ENCODE results near the gene PXMP2. TPM values are rescaled to one million over a fixed set of nuclear protein-coding genes. Genes with fewer than 3 reads are reported as not detected.
"Not testable (repeated sequence)": the region's sequence is repeated elsewhere in the genome, so short reads cannot be mapped to it uniquely, and the experiment has no call there.

The PXMP2 gene
- total RNA-seq, 1 donor from 2014 or later: 15.0 TPM

DNA sequence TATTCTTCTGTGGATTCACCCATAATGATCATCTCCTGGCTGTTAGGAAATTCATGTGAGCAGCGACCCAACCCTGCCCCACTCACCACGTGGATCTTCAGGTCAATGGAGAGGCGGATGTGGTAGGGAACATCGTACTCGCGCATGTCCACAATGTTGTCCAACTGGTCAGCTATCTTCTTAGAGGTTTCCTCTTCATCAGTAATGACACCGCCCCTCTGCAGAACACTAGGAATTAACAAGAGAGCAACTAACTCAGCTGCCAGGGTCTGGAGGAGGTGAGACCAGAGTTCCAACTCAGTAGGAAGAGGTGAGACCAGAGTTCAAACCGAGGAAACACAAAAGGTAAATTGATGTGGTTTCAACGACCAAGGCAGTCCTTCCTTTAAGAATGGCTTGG lies 9.9 kb upstream of the PXMP2 start:
- H3K27ac ChIP-seq: no peak overlapping the region
- H3K27me3 ChIP-seq: no peaks in the 10 kb centered on the region
- no peak for TF ChIP-seq POLR2A (IDR thresholded peaks at IDR 0.05)
- TF ChIP-seq POLR2AphosphoS5 (IDR thresholded peaks at IDR 0.05; ENCODE audit: insufficient read depth in 1 of 2, low read depth in 1 of 2): no peak
- DNase-seq (ENCODE audit: extremely low spot score in 2 of 2): no peak
- H3K9me3 ChIP-seq: no peaks in the 10 kb centered on the region
- no peak overlapping the region for H3K4me3 ChIP-seq
- H3K36me3 ChIP-seq: peaks cover 0 to 48% of the 10 kb centered on the region in 2 donors
- intact Hi-C loops (cut with DNase I): no loop called here
- no peaks in the 10 kb centered on the region for H3K4me1 ChIP-seq

DNA sequence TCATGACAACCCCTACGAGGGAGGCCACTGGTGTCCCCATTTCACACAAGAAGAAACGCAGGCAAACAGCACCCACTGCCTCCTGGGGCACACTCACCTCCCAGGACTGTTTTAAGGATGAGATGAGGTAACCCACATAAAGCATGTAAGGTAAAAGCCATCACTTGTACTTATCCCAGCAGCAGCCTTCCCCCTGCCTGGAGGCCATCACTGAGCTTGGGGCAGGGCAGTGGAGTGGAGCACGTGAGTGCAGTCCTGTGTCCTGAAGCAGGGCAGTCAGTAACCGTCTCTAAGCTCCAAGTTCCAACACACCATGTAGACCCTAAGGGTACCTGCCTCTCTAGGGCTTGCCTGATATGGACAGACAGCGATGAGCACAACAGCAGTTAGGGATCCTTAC lies 2.0 kb upstream of the PXMP2 start:
- no peaks in the 10 kb centered on the region for H3K36me3 ChIP-seq
- no peak overlapping the region for H3K4me3 ChIP-seq
- H3K27me3 ChIP-seq: no peaks in the 10 kb centered on the region
- intact Hi-C loops (cut with DNase I): no loop called here
- DNase-seq (ENCODE audit: extremely low spot score in 2 of 2): no peak
- H3K4me1 ChIP-seq: peaks cover 23% of the 10 kb centered on the region
- no peak for TF ChIP-seq POLR2A (IDR thresholded peaks at IDR 0.05)
- TF ChIP-seq, protein P1, sequence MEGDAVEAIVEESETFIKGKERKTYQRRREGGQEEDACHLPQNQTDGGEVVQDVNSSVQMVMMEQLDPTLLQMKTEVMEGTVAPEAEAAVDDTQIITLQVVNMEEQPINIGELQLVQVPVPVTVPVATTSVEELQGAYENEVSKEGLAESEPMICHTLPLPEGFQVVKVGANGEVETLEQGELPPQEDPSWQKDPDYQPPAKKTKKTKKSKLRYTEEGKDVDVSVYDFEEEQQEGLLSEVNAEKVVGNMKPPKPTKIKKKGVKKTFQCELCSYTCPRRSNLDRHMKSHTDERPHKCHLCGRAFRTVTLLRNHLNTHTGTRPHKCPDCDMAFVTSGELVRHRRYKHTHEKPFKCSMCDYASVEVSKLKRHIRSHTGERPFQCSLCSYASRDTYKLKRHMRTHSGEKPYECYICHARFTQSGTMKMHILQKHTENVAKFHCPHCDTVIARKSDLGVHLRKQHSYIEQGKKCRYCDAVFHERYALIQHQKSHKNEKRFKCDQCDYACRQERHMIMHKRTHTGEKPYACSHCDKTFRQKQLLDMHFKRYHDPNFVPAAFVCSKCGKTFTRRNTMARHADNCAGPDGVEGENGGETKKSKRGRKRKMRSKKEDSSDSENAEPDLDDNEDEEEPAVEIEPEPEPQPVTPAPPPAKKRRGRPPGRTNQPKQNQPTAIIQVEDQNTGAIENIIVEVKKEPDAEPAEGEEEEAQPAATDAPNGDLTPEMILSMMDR (IDR thresholded peaks at IDR 0.05): no peak
- TF ChIP-seq POLR2AphosphoS5 (IDR thresholded peaks at IDR 0.05; ENCODE audit: insufficient read depth in 1 of 2, low read depth in 1 of 2): no peak
- H3K9me3 ChIP-seq: no peaks in the 10 kb centered on the region
- H3K27ac ChIP-seq: no peak overlapping the region

DNA sequence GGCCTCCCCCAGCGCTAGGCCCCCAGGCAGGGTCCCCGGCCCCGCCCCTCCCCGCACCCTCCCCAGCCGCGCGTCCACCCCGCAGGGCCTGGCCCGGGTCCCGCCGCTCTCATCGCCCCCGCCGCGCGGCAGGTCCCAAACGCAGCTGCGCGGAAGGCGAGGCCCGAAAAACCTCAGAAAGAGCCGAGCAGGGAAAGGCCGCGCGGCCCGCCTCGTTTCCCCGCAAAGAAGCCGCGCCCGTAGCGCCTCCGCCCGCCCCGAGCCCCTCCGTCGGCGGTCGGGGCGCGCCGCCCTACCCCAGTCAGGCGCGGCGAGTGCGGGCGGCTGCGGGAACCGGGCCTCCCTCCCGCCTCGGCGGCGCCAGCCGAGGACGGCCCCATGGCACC lies 569 bp upstream of the PXMP2 start:
- intact Hi-C loops (cut with DNase I): no loop called here

DNA sequence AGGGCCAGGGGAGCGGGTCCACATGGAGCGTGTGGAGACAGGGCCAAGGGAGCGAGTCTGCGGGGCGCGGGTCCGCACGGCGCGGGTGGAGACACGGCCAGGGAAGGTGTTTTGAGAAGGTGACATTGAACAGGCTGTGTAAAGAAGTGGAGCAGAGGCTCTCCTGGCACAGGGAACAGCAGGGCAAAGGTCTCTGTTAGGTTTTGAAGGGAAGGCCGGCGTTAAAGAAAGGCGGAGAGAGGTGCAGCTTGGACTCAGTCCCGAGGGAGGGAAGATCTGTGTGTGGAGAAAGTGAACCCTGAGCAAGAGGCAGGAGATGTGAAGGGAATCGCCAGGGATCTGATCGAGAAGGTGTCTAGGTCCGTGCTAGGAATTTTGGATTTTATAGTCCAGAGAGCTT lies 1.8 kb downstream of the PXMP2 start:
- no peak overlapping the region for H3K4me3 ChIP-seq
- intact Hi-C loops (cut with DNase I): no loop called here

More for the DNA sequence above, 569 bp upstream of the PXMP2 start:
- H3K4me3 ChIP-seq: peak overlapping the region; percentile 70 to 92
- no peaks in the 10 kb centered on the region for H3K9me3 ChIP-seq
- no peaks in the 10 kb centered on the region for H3K36me3 ChIP-seq
- H3K27me3 ChIP-seq: no peaks in the 10 kb centered on the region
- peak overlapping the region; percentile 66 for H3K27ac ChIP-seq
- TF ChIP-seq POLR2A (IDR thresholded peaks at IDR 0.05) (no peak), POLR2AphosphoS5 (IDR thresholded peaks at IDR 0.05; ENCODE audit: insufficient read depth in 1 of 2, low read depth in 1 of 2) (no peak)
- TF ChIP-seq, protein P1 (IDR thresholded peaks at IDR 0.05): no peak
- H3K4me1 ChIP-seq: peaks cover 23% of the 10 kb centered on the region
- DNase-seq (ENCODE audit: extremely low spot score in 2 of 2): no peak

DNA sequence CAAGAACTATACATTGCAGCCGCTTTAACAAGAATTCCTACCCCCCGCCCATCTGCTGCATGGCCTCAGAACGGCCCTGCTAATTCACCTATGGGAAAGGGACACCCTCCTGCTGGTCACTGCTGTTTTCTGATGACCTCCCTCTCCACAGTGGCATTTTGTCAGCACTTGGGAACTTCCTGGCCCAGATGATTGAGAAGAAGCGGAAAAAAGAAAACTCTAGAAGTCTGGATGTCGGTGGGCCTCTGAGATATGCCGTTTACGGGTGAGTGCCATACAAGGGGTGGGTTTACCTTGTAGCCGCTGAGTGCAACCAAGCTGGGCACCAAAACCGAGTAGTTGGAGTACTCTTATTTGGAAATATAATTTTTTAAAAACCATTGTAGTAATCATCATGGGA lies 2.7 kb downstream of the PXMP2 start:
- Histone ChIP-seq H3K9me3 (no peaks in the 10 kb centered on the region), H3K27me3 (no peaks in the 10 kb centered on the region), H3K36me3 (no peaks in the 10 kb centered on the region), H3K4me3 (no peak overlapping the region), H3K4me1 (peaks cover 22% of the 10 kb centered on the region), H3K27ac (no peak overlapping the region)
- intact Hi-C loops (cut with DNase I): no loop called here
- TF ChIP-seq POLR2A (IDR thresholded peaks at IDR 0.05) (no peak), POLR2AphosphoS5 (IDR thresholded peaks at IDR 0.05; ENCODE audit: insufficient read depth in 1 of 2, low read depth in 1 of 2) (no peak)
- TF ChIP-seq, protein P1 (IDR thresholded peaks at IDR 0.05): no peak
- DNase-seq (ENCODE audit: extremely low spot score in 2 of 2): no peak

More for the DNA sequence above, 1.8 kb downstream of the PXMP2 start:
- Histone ChIP-seq H3K27ac (no peak overlapping the region), H3K4me1 (peaks cover 23% of the 10 kb centered on the region), H3K9me3 (no peaks in the 10 kb centered on the region), H3K36me3 (no peaks in the 10 kb centered on the region), H3K27me3 (no peaks in the 10 kb centered on the region)
- TF ChIP-seq POLR2A (IDR thresholded peaks at IDR 0.05): no peak
- no peak for TF ChIP-seq POLR2AphosphoS5 (IDR thresholded peaks at IDR 0.05; ENCODE audit: insufficient read depth in 1 of 2, low read depth in 1 of 2)
- TF ChIP-seq, protein P1 (IDR thresholded peaks at IDR 0.05): no peak
- no peak for DNase-seq (ENCODE audit: extremely low spot score in 2 of 2)

DNA sequence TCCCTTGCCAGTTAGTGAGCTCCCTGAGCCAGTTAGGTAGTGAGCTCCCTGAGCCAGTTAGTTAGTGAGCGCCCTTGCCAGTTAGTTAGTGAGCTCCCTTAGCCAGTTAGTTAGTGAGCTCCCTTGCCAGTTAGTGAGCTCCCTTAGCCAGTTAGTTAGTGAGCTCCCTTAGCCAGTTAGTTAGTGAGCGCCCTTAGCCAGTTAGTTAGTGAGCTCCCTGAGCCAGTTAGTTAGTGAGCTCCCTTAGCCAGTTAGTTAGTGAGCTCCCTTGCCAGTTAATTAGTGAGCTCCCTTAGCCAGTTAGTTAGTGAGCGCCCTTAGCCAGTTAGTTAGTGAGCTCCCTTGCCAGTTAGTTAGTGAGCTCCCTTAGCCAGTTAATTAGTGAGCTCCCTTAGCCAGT lies 4.6 kb downstream of the PXMP2 start:
- H3K9me3 ChIP-seq; H3K4me1 ChIP-seq; H3K4me3 ChIP-seq; H3K27ac ChIP-seq; intact Hi-C loops (cut with DNase I); DNase-seq (ENCODE audit: extremely low spot score in 2 of 2); H3K36me3 ChIP-seq; H3K27me3 ChIP-seq: not testable (repeated sequence)

DNA sequence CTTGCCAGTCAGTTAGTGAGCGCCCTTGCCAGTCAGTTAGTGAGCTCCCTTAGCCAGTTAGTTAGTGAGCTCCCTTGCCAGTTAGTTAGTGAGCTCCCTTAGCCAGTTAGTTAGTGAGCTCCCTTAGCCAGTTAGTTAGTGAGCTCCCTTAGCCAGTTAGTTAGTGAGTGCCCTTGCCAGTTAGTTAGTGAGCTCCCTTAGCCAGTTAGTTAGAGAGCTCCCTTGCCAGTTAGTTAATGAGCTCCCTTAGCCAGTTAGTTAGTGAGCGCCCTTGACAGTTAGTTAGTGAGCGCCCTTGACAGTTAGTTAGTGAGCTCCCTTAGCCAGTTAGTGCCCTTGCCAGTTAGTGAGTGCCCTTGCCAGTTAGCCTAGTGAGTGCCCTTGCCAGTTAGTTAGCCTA lies 7.5 kb downstream of the PXMP2 start:
- H3K9me3 ChIP-seq; DNase-seq (ENCODE audit: extremely low spot score in 2 of 2); H3K4me3 ChIP-seq; intact Hi-C loops (cut with DNase I); H3K4me1 ChIP-seq; H3K27me3 ChIP-seq; H3K27ac ChIP-seq: not testable (repeated sequence)
- peaks cover 0 to 13% of the 10 kb centered on the region in 2 donors for H3K36me3 ChIP-seq
